Liver (tissue), 3 donors: ENCODE data around the gene ZNF566.

Experiments
- FOXA1 ChIP-seq: IDR thresholded peaks from 2 replicates; pipeline ENCODE4 v1.6.1; 2016; ENCODE audit warnings: antibody characterized with exemption
- RAD21 ChIP-seq, 2 donors: IDR thresholded peaks; 2 replicates each; pipeline ENCODE4 v1.6.1; 2016; ENCODE audit warnings: antibody characterized with exemption in 2 of 2, mild to moderate bottlenecking in 2 of 2
- REST ChIP-seq: IDR thresholded peaks from 2 replicates; pipeline ENCODE4 v1.6.1; 2016; ENCODE audit warnings: antibody characterized with exemption, mild to moderate bottlenecking
- SP1 ChIP-seq: IDR thresholded peaks from 2 replicates; pipeline ENCODE4 v1.6.1; 2018; ENCODE audit warnings: antibody characterized with exemption, mild to moderate bottlenecking
- TAF1 ChIP-seq: conservative IDR thresholded peaks from 2 replicates; pipeline ENCODE4 v1.6.1; 2016; ENCODE audit warnings: antibody characterized with exemption, mild to moderate bottlenecking
- TF ChIP-seq, protein P1 (sequence below): fragments of 150-350 bp; IDR thresholded peaks from 2 replicates; pipeline ENCODE4 v1.5.1; 2017; ENCODE audit warnings: improper control_type of control experiment, low read depth, low read length; ENCODE audit not compliant: missing input control
- donor health status: healthy.
- donor health status: healthy.

DNA sequence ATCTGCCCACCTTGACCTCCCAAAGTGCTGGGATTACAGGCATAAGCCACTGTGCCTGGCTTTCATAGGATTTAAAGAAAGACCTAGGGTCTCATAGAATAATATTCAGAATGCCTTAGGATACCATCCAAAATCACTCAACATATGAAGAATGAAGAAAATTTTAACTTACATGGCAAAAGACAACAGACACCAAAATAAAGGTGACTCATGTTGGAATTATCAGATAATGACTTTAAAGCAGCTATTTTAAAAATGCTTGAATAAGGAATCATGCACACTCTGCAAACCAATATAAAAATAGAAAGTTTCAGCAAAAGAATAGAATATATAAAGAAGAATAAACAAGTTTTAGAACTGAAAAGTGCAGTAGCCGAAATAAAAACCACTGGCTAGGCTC is 29.3 kb downstream of the ZNF566 start:
- TF ChIP-seq FOXA1 (no peak), TAF1 (no peak), REST (no peak), SP1 (no peak), RAD21 (IDR thresholded peaks at IDR 0.05) (no peak)
- TF ChIP-seq, protein P1, sequence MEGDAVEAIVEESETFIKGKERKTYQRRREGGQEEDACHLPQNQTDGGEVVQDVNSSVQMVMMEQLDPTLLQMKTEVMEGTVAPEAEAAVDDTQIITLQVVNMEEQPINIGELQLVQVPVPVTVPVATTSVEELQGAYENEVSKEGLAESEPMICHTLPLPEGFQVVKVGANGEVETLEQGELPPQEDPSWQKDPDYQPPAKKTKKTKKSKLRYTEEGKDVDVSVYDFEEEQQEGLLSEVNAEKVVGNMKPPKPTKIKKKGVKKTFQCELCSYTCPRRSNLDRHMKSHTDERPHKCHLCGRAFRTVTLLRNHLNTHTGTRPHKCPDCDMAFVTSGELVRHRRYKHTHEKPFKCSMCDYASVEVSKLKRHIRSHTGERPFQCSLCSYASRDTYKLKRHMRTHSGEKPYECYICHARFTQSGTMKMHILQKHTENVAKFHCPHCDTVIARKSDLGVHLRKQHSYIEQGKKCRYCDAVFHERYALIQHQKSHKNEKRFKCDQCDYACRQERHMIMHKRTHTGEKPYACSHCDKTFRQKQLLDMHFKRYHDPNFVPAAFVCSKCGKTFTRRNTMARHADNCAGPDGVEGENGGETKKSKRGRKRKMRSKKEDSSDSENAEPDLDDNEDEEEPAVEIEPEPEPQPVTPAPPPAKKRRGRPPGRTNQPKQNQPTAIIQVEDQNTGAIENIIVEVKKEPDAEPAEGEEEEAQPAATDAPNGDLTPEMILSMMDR: no peak
